ENCODE results near the gene KRTAP5-10. TPM values are rescaled to one million over a fixed set of nuclear protein-coding genes. Genes with fewer than 3 reads are reported as not detected.

The KRTAP5-10 gene
- total RNA-seq, 2 experiments from 2014 or later: not detected

GRCh38 chr11:71545405-71545966 lies 19.9 kb upstream of the KRTAP5-10 start:
- H3K36me3 Mint-ChIP-seq (ENCODE audit: low read depth): no peaks in the 10 kb centered on the region
- H3K36me3 ChIP-seq (ENCODE audit: insufficient read depth, low read length): no peaks in the 10 kb centered on the region
- no peak overlapping the region for H3K27ac ChIP-seq (ENCODE audit: low read depth in 1 of 2, low read length in 2 of 2)
- H3K27ac Mint-ChIP-seq: no peak overlapping the region
- H3K27me3 ChIP-seq (ENCODE audit: control insufficient read depth in 1 of 2, insufficient read depth in 2 of 2, low read length in 2 of 2): peaks cover 0 to 3% of the 10 kb centered on the region in 2 experiments
- no peak overlapping the region for H3K4me3 Mint-ChIP-seq
- H3K27me3 Mint-ChIP-seq: peaks cover 34% of the 10 kb centered on the region
- H3K4me3 ChIP-seq (ENCODE audit: low read length): no peak overlapping the region
- CTCF ChIA-PET: no interaction called here
- intact Hi-C loops (cut with DNase I, micrococcal nuclease): no loop called here
- DNase-seq (no peak), ATAC-seq (ENCODE audit: poor library complexity) (no peak)
- TF ChIP-seq CTCF (IDR thresholded peaks at IDR 0.05): no peak
- peaks cover 8% of the 10 kb centered on the region for H3K9me3 Mint-ChIP-seq
- no peaks in the 10 kb centered on the region for H3K4me1 ChIP-seq (ENCODE audit: insufficient read depth, low read length)
- peaks cover 0 to 17% of the 10 kb centered on the region in 2 experiments for H3K9me3 ChIP-seq (ENCODE audit: control insufficient read depth in 1 of 2, insufficient read depth in 1 of 2, low read length in 2 of 2)
- POLR2A ChIA-PET: no interaction called here
- H3K4me1 Mint-ChIP-seq (ENCODE audit: low read depth): no peaks in the 10 kb centered on the region

- H3K27ac Mint-ChIP-seq: no peak within 1 kb of the TSS
- intact Hi-C loops (cut with DNase I, micrococcal nuclease): no loop called here
- CTCF ChIA-PET: no interaction called here
These were observed 17.2 kb upstream of the KRTAP5-10 start, which contains the start of gene KRTAP5-9 for GRCh38 chr11:71548120-71548519. KRTAP5-9 (plus strand) TSS chr11:71548420; CDS start chr11:71548658, 238 bp downstream.

GRCh38 chr11:71548716-71549151 lies 16.6 kb upstream of the KRTAP5-10 start:
- Histone ChIP-seq H3K4me3 (ENCODE audit: low read length) (no peak overlapping the region), H3K27ac (ENCODE audit: low read depth in 1 of 2, low read length in 2 of 2) (no peak overlapping the region), H3K9me3 (ENCODE audit: control insufficient read depth in 1 of 2, insufficient read depth in 1 of 2, low read length in 2 of 2) (peaks cover 0 to 11% of the 10 kb centered on the region in 2 experiments), H3K4me1 (ENCODE audit: insufficient read depth, low read length) (no peaks in the 10 kb centered on the region), H3K36me3 (ENCODE audit: insufficient read depth, low read length) (no peaks in the 10 kb centered on the region), H3K27me3 (ENCODE audit: control insufficient read depth in 1 of 2, insufficient read depth in 2 of 2, low read length in 2 of 2) (peaks cover 0 to 3% of the 10 kb centered on the region in 2 experiments)
- no peak for TF ChIP-seq CTCF (IDR thresholded peaks at IDR 0.05)
- Mint-ChIP-seq H3K27me3 (peaks cover 30% of the 10 kb centered on the region), H3K4me1 (ENCODE audit: low read depth) (no peaks in the 10 kb centered on the region), H3K36me3 (ENCODE audit: low read depth) (no peaks in the 10 kb centered on the region), H3K4me3 (no peak overlapping the region), H3K27ac (no peak overlapping the region), H3K9me3 (no peaks in the 10 kb centered on the region)
- ChIA-PET CTCF (no interaction called here), POLR2A (no interaction called here)
- ATAC-seq (ENCODE audit: poor library complexity) (no peak), DNase-seq (no peak)
- intact Hi-C loops (cut with DNase I, micrococcal nuclease): no loop called here

More at GRCh38 chr11:71548120-71548519, 17.2 kb upstream of the KRTAP5-10 start, which contains the start of gene KRTAP5-9:
- Mint-ChIP-seq H3K36me3 (ENCODE audit: low read depth) (no peaks in the 10 kb centered on the region), H3K27me3 (peaks cover 30% of the 10 kb centered on the region), H3K9me3 (no peaks in the 10 kb centered on the region), H3K4me3 (no peak within 1 kb of the TSS), H3K4me1 (ENCODE audit: low read depth) (no peaks in the 10 kb centered on the region)
- H3K9me3 ChIP-seq (ENCODE audit: control insufficient read depth in 1 of 2, insufficient read depth in 1 of 2, low read length in 2 of 2): peaks cover 0 to 14% of the 10 kb centered on the region in 2 experiments
- no peaks in the 10 kb centered on the region for H3K4me1 ChIP-seq (ENCODE audit: insufficient read depth, low read length)
- H3K36me3 ChIP-seq (ENCODE audit: insufficient read depth, low read length): no peaks in the 10 kb centered on the region
- POLR2A ChIA-PET: no interaction called here
- ATAC-seq (ENCODE audit: poor library complexity) (no peak), DNase-seq (no peak)
- H3K27ac ChIP-seq (ENCODE audit: low read depth in 1 of 2, low read length in 2 of 2): no peak within 1 kb of the TSS
- TF ChIP-seq CTCF (IDR thresholded peaks at IDR 0.05): no peak
- H3K27me3 ChIP-seq (ENCODE audit: control insufficient read depth in 1 of 2, insufficient read depth in 2 of 2, low read length in 2 of 2): peaks cover 0 to 3% of the 10 kb centered on the region in 2 experiments
- no peak within 1 kb of the TSS for H3K4me3 ChIP-seq (ENCODE audit: low read length)
